WTC11 (cell line): ENCODE results near the gene DSE. TPM values are rescaled to one million over a fixed set of nuclear protein-coding genes. Genes with fewer than 3 reads are reported as not detected.

Source experiments
- ATAC-seq: fragments of 200-7000 bp; cut with Tn5 transposase; 2 replicates; pipeline ENCODE4 v1.10.0; 2021; ENCODE audit warnings: mild to moderate bottlenecking, moderate library complexity
- CTCF ChIA-PET: fragments of 300-600 bp; sonication (Branson Sonifier 250); formaldehyde crosslinking; loops from one replicate; lab custom pipeline; 2021; ENCODE audit warnings: antibody characterized with exemption; lab: Charles Lee
- POLR2A ChIA-PET: fragments of 350-600 bp; sonication (Branson Sonifier 250); formaldehyde crosslinking; loops from one replicate; lab custom pipeline; 2021; ENCODE audit warnings: antibody characterized with exemption; lab: Charles Lee
- DNase-seq: peaks from one replicate; pipeline ENCODE4 v3.0.0; 2021; ENCODE audit warnings: low spot score
- H3K27ac Mint-ChIP-seq: 2 replicates; pipeline ENCODE4 v1.8.0; 2021; ENCODE audit warnings: mixed read lengths
- H3K27me3 Mint-ChIP-seq: 2 replicates; pipeline ENCODE4 v1.8.0; 2021; ENCODE audit warnings: low read depth, mild to moderate bottlenecking, moderate library complexity, mixed read lengths
- H3K36me3 Mint-ChIP-seq: 2 replicates; pipeline ENCODE4 v1.8.0; 2021; ENCODE audit warnings: mixed read lengths
- H3K4me1 Mint-ChIP-seq: 2 replicates; pipeline ENCODE4 v1.8.0; 2022; ENCODE audit warnings: mixed read lengths
- H3K4me3 Mint-ChIP-seq: 2 replicates; pipeline ENCODE4 v1.8.0; 2021; ENCODE audit warnings: mild to moderate bottlenecking, moderate library complexity, mixed read lengths
- H3K9me3 Mint-ChIP-seq: 2 replicates; pipeline ENCODE4 v1.8.0; 2021; ENCODE audit warnings: mixed read lengths
- ARID4B ChIP-seq: sonication (generic); formaldehyde crosslinking; IDR thresholded peaks from 2 replicates; pipeline ENCODE4 v1.8.0; 2023; ENCODE audit warnings: missing genetic modification reagents, mild to moderate bottlenecking, borderline replicate concordance
- ATF1 ChIP-seq: sonication (generic); formaldehyde crosslinking; IDR thresholded peaks from 2 replicates; pipeline ENCODE4 v1.8.1; 2023; ENCODE audit warnings: mild to moderate bottlenecking, moderate library complexity, missing genetic modification reagents
- ATF6 ChIP-seq: sonication (generic); formaldehyde crosslinking; IDR thresholded peaks from 2 replicates; pipeline ENCODE4 v1.8.1; 2023; ENCODE audit warnings: mild to moderate bottlenecking, missing genetic modification reagents
- CTCF ChIP-seq: fragments of 200-600 bp; IDR thresholded peaks from 2 replicates; pipeline ENCODE4 v1.8.0; 2022; ENCODE audit warnings: antibody characterized with exemption
- ELF4 ChIP-seq: sonication (generic); formaldehyde crosslinking; IDR thresholded peaks from 2 replicates; pipeline ENCODE4 v1.8.1; 2022; ENCODE audit warnings: low read depth, mild to moderate bottlenecking, moderate library complexity, missing genetic modification reagents
- GRHL2 ChIP-seq: fragments of 250-450 bp; sonication (Bioruptor Pico); IDR thresholded peaks from 2 replicates; pipeline ENCODE4 v1.8.0; 2022; ENCODE audit warnings: mild to moderate bottlenecking, moderate library complexity; ENCODE audit not compliant: insufficient replicate concordance, severe bottlenecking
- IRF2 ChIP-seq: sonication (generic); formaldehyde crosslinking; IDR thresholded peaks from 2 replicates; pipeline ENCODE4 v1.8.0; 2022; ENCODE audit warnings: low read depth, missing genetic modification reagents, borderline replicate concordance
- MXD4 ChIP-seq: fragments of 250-450 bp; sonication (Bioruptor Pico); IDR thresholded peaks from 2 replicates; pipeline ENCODE4 v1.8.0; 2021; ENCODE audit warnings: mild to moderate bottlenecking, moderate library complexity, borderline replicate concordance
- MYBL2 ChIP-seq: sonication (generic); formaldehyde crosslinking; IDR thresholded peaks from 2 replicates; pipeline ENCODE4 v1.8.1; 2023; ENCODE audit warnings: mild to moderate bottlenecking, moderate library complexity, missing genetic modification reagents
- NR1H2 ChIP-seq: sonication (generic); formaldehyde crosslinking; IDR thresholded peaks from 2 replicates; pipeline ENCODE4 v1.9.0; 2021; ENCODE audit warnings: mild to moderate bottlenecking, moderate library complexity, missing genetic modification reagents
- SP1 ChIP-seq: sonication (generic); formaldehyde crosslinking; conservative IDR thresholded peaks from 2 replicates; pipeline ENCODE4 v1.8.1; 2022; ENCODE audit warnings: missing genetic modification reagents
- TEAD1 ChIP-seq: sonication (generic); formaldehyde crosslinking; IDR thresholded peaks from 2 replicates; pipeline ENCODE4 v1.8.0; 2022; ENCODE audit warnings: mild to moderate bottlenecking, missing genetic modification reagents
- USF1 ChIP-seq: sonication (generic); formaldehyde crosslinking; IDR thresholded peaks from 2 replicates; pipeline ENCODE4 v1.8.0; 2022; ENCODE audit warnings: mild to moderate bottlenecking, missing genetic modification reagents
- total RNA-seq: library from RNA; stranded (reverse); gene quantifications from 3 replicates; pipeline ENCODE4 v1.2.3, GENCODE V29; 2021
- TF ChIP-seq, protein P1 (sequence below): sonication (generic); formaldehyde crosslinking; IDR thresholded peaks from 2 replicates; pipeline ENCODE4 v1.8.0; 2022; ENCODE audit warnings: mild to moderate bottlenecking, missing genetic modification reagents
- TF ChIP-seq, protein P2 (sequence below): fragments of 250-450 bp; sonication (Bioruptor Pico); IDR thresholded peaks from 2 replicates; pipeline ENCODE4 v2.1.2; 2022; ENCODE audit warnings: mild to moderate bottlenecking, moderate library complexity

DSE gene
- total RNA-seq, 1 experiment from 2014 or later = 78.3 TPM

DNA sequence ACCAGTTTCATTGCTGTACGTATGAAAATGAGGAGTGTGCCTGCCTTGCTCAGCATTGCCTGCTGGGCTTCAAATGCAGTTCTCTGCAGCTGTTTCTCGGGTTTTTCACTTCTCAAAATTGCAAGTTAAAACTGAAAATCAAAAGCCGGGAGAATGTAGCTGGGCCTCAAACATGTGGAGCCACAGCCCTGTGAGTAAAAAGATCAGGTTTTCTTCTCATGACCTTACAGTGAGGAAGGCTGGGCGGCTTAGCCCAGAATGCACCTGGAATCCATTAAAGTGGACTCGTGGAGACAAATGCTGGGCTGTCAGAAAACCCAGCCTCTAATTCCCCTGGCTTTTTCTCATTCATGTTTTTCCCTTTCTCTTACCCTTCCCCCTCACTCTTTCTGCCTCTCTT, 34.4 kb downstream of the DSE start (continued):
- TF ChIP-seq ATF6 (CRISPR knock-in tag) = no peak

DNA sequence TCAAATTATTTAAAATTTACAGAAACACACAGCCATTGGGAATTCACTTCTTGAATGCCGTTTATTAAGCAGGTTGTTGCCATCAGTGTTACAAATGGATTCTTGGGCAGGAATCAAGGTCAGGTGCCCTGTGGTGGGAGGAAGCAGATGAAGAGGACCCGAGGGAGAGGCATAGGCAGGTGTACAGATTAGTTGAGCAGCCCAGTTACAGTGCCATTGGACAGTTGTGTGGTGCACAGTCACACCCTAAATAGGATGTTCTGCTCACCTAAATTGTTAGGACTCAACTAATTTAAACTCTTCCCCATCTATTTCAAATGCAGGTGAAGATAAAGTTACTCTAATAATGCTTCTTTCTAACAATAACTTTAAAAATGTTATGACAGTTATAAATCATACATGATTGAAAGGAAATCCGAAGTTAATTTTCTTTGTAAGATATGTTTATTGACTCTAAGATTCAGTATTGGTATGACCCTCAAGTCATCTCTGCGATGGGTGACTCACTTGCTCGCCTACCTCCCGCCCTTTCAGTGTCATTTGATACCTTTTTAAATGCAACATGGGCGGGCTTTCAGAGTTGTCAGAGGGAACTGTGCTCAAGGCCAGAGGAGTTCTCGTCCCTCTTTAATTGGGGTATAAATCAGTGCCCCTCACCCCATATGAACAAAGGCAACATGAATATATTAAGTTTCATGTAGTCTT, 35.1 kb downstream of the DSE start:
- Mint-ChIP-seq H3K4me1 (peaks cover 54% of the 10 kb centered on the region), H3K27me3 (no peaks in the 10 kb centered on the region), H3K36me3 (peaks cover 10% of the 10 kb centered on the region), H3K9me3 (no peaks in the 10 kb centered on the region), H3K27ac (peak overlapping the region; percentile 90), H3K4me3 (peak overlapping the region; percentile 14)
- ATAC-seq (peak; percentile 89), DNase-seq (peak; percentile 30)
- POLR2A ChIA-PET = interaction anchor here (1.3 kb wide), 1 partner anchor 34 kb away, joined by 3 read pairs; no protein-coding TSS in a partner anchor
- CTCF ChIA-PET = no interaction called here
- no peak for TF ChIP-seq IRF2 (CRISPR knock-in tag)
- 0 out of 2 replicates have a peak, but pooled peaks have one; percentile 14 for TF ChIP-seq USF1 (CRISPR knock-in tag)

GRCh38 chr6:116406678-116407345, 36.1 kb downstream of the DSE start:
- Mint-ChIP-seq H3K4me1 (peaks cover 62% of the 10 kb centered on the region), H3K9me3 (no peaks in the 10 kb centered on the region), H3K4me3 (no peak overlapping the region), H3K27ac (peak overlapping the region; percentile 30), H3K36me3 (peaks cover 10% of the 10 kb centered on the region), H3K27me3 (no peaks in the 10 kb centered on the region)
- TF ChIP-seq, protein P1, sequence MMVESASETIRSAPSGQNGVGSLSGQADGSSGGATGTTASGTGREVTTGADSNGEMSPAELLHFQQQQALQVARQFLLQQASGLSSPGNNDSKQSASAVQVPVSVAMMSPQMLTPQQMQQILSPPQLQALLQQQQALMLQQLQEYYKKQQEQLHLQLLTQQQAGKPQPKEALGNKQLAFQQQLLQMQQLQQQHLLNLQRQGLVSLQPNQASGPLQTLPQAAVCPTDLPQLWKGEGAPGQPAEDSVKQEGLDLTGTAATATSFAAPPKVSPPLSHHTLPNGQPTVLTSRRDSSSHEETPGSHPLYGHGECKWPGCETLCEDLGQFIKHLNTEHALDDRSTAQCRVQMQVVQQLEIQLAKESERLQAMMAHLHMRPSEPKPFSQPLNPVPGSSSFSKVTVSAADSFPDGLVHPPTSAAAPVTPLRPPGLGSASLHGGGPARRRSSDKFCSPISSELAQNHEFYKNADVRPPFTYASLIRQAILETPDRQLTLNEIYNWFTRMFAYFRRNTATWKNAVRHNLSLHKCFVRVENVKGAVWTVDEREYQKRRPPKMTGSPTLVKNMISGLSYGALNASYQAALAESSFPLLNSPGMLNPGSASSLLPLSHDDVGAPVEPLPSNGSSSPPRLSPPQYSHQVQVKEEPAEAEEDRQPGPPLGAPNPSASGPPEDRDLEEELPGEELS (CRISPR knock-in tag) = no peak
- no peak for TF ChIP-seq ARID4B (CRISPR knock-in tag)
- no peak for TF ChIP-seq SP1
- no peak for TF ChIP-seq CTCF
- no peak for TF ChIP-seq ELF4
- TF ChIP-seq GRHL2 (CRISPR knock-in tag) = no peak
- TF ChIP-seq ATF1 (CRISPR knock-in tag) = no peak
- no peak for TF ChIP-seq MYBL2 (CRISPR knock-in tag)
- TF ChIP-seq NR1H2 = no peak
- TF ChIP-seq TEAD1 (CRISPR knock-in tag) = no peak
- TF ChIP-seq, protein P2, sequence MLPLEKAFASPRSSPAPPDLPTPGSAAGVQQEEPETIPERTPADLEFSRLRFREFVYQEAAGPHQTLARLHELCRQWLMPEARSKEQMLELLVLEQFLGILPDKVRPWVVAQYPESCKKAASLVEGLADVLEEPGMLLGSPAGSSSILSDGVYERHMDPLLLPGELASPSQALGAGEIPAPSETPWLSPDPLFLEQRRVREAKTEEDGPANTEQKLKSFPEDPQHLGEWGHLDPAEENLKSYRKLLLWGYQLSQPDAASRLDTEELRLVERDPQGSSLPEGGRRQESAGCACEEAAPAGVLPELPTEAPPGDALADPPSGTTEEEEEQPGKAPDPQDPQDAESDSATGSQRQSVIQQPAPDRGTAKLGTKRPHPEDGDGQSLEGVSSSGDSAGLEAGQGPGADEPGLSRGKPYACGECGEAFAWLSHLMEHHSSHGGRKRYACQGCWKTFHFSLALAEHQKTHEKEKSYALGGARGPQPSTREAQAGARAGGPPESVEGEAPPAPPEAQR (CRISPR knock-in tag) = no peak
- TF ChIP-seq MXD4 = no peak
- DNase-seq = no peak
- CTCF ChIA-PET = no interaction called here
- ATAC-seq = no peak
- POLR2A ChIA-PET = no interaction called here
